Measurements from ENCODE around the gene CTBP2. TPM values are rescaled to one million over a fixed set of nuclear protein-coding genes. Genes with fewer than 3 reads are reported as not detected.
A peak's percentile ranks its signal among the peaks of the same experiment; 100 is the strongest.
"Not testable (repeated sequence)": the region's sequence is repeated elsewhere in the genome, so short reads cannot be mapped to it uniquely, and the experiment has no call there.

Gene CTBP2
- total and polyA plus RNA-seq, 8 donors = 21.3 to 169 (median 61.6) TPM

GRCh38 chr10:125084614-125085257, 75.6 kb downstream of the CTBP2 start:
- peaks cover 27 to 78% (median 51%) of the 10 kb centered on the region in 4 donors for H3K4me1 ChIP-seq
- DNase-seq = peak; percentile 84 to 89
- H3K36me3 ChIP-seq = peaks cover 7 to 37% (median 22%) of the 10 kb centered on the region in 4 donors
- TF ChIP-seq CTCF (IDR thresholded peaks at IDR 0.05) (no peak), POLR2AphosphoS5 (IDR thresholded peaks at IDR 0.05) (peak; percentile 37 to 73 (median 69)), POLR2A (IDR thresholded peaks at IDR 0.05) (no peak)
- no peaks in the 10 kb centered on the region for H3K27me3 ChIP-seq
- WGBS, 5 donors = 37 to 63% (median 53%) methylated on average over 17 to 18 of the region's 18 CpGs
- intact Hi-C loops (cut with DNase I; ENCODE audit: low total_unique reads) = no loop called here
- H3K4me3 ChIP-seq = no peak overlapping the region
- H3K27ac ChIP-seq = peak overlapping the region; percentile 75 to 82 (median 79)
- H3K9me3 ChIP-seq = no peaks in the 10 kb centered on the region

GRCh38 chr10:125084191-125084613, 76.2 kb downstream of the CTBP2 start:
- intact Hi-C loops (cut with DNase I; ENCODE audit: low total_unique reads) = no loop called here
- peak overlapping the region; percentile 75 to 82 (median 79) for H3K27ac ChIP-seq
- H3K36me3 ChIP-seq = peaks cover 7 to 37% (median 25%) of the 10 kb centered on the region in 4 donors
- H3K4me1 ChIP-seq = peaks cover 23 to 77% (median 46%) of the 10 kb centered on the region in 4 donors
- DNase-seq = peak; percentile 43 to 57
- H3K27me3 ChIP-seq = no peaks in the 10 kb centered on the region
- WGBS, 5 donors = 44 to 82% (median 78%) methylated on average over 9 to 11 of the region's 11 CpGs
- H3K9me3 ChIP-seq = no peaks in the 10 kb centered on the region
- TF ChIP-seq POLR2A (IDR thresholded peaks at IDR 0.05) (no peak), EP300 (IDR thresholded peaks at IDR 0.05) (no peak), POLR2AphosphoS5 (IDR thresholded peaks at IDR 0.05) (no peak), CTCF (IDR thresholded peaks at IDR 0.05) (no peak)
- no peak overlapping the region for H3K4me3 ChIP-seq

GRCh38 chr10:125083576-125083920, 76.8 kb downstream of the CTBP2 start:
- Histone ChIP-seq H3K27me3 (no peaks in the 10 kb centered on the region), H3K27ac (peak overlapping the region; percentile 34 to 82 (median 79)), H3K4me1 (peaks cover 23 to 76% (median 45%) of the 10 kb centered on the region in 4 donors), H3K4me3 (no peak overlapping the region), H3K36me3 (peaks cover 7 to 37% (median 24%) of the 10 kb centered on the region in 4 donors), H3K9me3 (no peaks in the 10 kb centered on the region)
- WGBS, 5 donors = 55 to 78% (median 75%) methylated on average over 10 of the region's 10 CpGs
- DNase-seq = peak in 1 of 2 donors; percentile 55
- intact Hi-C loops (cut with DNase I; ENCODE audit: low total_unique reads) = no loop called here
- TF ChIP-seq POLR2A (IDR thresholded peaks at IDR 0.05) (no peak), EP300 (IDR thresholded peaks at IDR 0.05) (no peak), CTCF (IDR thresholded peaks at IDR 0.05) (no peak), POLR2AphosphoS5 (IDR thresholded peaks at IDR 0.05) (peak in 2 of 3 donors; percentile 20 to 31)

GRCh38 chr10:125082881-125083575, 77.3 kb downstream of the CTBP2 start:
- WGBS, 5 donors = 72 to 88% (median 75%) methylated on average over 14 to 15 of the region's 15 CpGs
- Histone ChIP-seq H3K27me3 (no peaks in the 10 kb centered on the region), H3K9me3 (no peaks in the 10 kb centered on the region), H3K36me3 (peaks cover 7 to 33% (median 19%) of the 10 kb centered on the region in 4 donors), H3K27ac (peak overlapping the region; percentile 7 to 82 (median 78)), H3K4me3 (no peak overlapping the region), H3K4me1 (peaks cover 23 to 76% (median 45%) of the 10 kb centered on the region in 4 donors)
- intact Hi-C loops (cut with DNase I; ENCODE audit: low total_unique reads) = no loop called here
- DNase-seq = peak in 1 of 2 donors; percentile 59
- TF ChIP-seq POLR2AphosphoS5 (IDR thresholded peaks at IDR 0.05) (no peak), POLR2A (IDR thresholded peaks at IDR 0.05) (no peak), CTCF (IDR thresholded peaks at IDR 0.05) (no peak), EP300 (IDR thresholded peaks at IDR 0.05) (no peak)

GRCh38 chr10:125082471-125082870, 77.9 kb downstream of the CTBP2 start:
- WGBS, 5 donors = 86 to 92% (median 90%) methylated on average over 7 to 13 of the region's 13 CpGs
- Histone ChIP-seq H3K36me3 (peaks cover 3 to 27% (median 15%) of the 10 kb centered on the region in 4 donors), H3K4me1 (peaks cover 23 to 70% (median 45%) of the 10 kb centered on the region in 4 donors), H3K27ac (peak overlapping the region in 2 of 5 donors; percentile 81 to 82)
- H3K9me3 ChIP-seq; H3K4me3 ChIP-seq; intact Hi-C loops (cut with DNase I; ENCODE audit: low total_unique reads); DNase-seq; H3K27me3 ChIP-seq: not testable (repeated sequence)

All from stomach (tissue), 9 donors.